ENCODE data around the gene PANK1.
"Not testable (repeated sequence)": the region's sequence is repeated elsewhere in the genome, so short reads cannot be mapped to it uniquely, and the experiment has no call there.

The PANK1 gene

DNA sequence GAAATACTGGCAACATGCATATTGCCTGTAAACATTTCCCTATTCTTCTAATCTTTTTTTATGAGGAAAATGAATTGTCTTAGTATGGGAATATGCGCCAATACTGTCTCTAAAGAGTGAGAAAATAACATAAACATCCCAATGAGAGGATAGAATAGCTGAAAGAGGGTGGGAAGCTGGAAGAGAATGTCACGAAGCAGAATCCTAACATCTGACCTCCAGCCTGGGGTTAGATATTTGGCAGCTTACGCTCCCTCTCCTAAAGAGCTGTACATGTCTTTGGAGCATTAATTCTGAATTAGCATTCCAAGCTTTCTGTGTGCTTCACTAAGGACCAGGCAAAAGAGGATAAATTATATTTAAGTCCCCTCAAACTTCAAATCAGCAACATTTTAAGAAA, 78.0 kb downstream of the PANK1 start:
- DNase-seq (ENCODE audit: low spot score) = no peak

DNA sequence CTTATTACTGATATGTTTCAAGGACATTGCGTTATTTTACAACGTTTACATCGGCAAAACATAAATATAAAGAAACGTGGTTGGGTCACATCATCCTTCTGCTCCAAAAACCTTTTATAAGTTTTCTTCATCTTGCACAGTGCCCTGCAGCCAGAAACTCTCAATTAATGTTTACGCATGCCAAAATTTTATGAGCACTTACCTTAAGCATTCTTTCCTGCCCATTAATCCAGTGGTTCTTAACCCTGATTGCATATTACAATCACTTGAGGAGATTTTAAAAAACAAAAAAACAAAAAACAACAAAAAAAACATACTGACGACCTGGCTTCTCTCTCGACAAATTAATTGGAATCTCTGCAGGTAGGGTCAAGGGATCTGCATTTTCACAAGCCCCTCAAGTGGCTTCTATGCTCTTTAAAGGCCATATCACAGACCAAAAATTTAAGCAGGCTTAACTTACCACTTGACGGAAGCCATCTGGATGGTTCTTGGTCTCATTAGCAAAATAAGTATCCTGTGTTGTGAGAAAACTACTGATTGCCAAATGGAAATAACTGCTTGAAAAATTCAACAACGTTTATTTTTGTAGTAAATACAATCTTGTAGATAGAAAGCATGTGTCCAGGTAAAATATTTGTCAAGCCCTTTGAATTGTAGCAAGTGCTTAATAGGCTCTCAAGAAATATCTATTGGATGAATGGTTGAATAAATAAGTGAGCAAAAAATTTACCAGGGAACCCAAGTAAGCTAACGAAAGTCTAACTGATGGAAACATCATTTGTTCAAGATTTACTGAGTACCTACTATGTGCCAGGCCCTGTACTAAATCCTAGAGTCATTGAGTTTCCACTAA, 78.7 kb downstream of the PANK1 start:
- no peak for DNase-seq (ENCODE audit: low spot score)

DNA sequence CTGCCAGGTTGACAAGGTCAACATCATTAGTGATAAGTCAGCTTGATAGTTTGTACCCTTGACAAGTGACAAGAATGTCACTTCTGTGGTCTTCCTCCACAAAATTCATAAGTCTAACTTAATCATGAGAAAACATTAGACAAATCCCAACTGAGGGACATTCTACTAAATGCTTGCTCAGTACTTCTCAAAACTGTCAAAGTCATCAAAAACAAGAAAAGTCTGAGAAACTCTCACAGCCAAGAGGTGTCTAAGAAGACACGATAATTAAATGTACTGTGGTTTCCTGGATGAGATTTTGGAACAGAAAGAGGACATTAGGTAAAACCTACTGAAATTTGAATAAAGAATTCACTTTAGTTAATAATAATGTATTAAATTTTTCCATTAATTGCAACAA, 79.9 kb downstream of the PANK1 start:
- no peak for DNase-seq (ENCODE audit: low spot score)

DNA sequence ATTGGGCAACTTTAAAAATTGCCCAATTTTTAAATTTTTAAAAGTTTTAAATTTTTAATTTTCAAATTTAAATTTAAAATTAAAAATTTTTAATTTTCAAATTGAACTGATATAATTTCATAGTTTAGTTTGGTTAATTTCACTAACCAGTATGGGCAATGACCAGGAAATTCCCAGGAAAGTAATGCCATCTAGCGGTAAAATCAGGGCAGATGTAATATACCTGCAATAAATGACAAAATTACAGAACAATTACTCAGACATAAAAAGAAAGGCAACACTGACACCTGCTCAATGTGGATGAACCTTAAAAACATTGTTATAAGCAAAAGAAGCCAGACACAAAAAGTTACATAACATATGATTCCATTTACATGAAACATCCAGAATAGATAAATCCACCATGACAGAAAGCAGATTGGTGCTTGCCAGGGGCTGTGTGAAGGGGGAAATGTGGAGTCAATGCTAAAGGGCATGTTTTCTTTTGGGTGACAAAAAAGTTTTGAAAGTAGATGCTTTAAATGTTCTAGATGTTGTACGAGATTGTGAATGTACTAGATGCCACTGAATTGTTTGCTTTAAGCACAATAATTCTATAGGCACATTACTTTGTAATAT, 81.1 kb downstream of the PANK1 start:
- DNase-seq (ENCODE audit: low spot score) = peak; percentile 16

DNA sequence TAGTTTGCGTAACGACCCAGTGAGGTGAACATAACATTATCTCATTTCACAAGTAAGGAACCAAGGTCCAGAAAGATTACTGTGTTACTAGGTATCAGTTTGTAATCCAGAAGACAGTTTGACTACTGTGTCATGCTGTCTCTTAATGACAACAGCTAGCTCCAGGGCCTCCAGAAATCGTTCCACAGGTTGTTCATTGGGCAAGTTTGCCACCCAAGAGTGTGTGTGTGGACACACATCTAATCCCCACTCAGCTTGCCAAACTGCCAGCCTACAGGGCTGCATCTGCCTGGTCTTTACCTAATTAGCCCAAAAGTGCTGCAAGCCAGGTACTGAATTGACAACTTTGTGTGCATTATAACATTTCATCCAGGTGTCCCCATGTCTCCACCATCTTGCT, 81.7 kb downstream of the PANK1 start:
- DNase-seq (ENCODE audit: low spot score) = no peak

DNA sequence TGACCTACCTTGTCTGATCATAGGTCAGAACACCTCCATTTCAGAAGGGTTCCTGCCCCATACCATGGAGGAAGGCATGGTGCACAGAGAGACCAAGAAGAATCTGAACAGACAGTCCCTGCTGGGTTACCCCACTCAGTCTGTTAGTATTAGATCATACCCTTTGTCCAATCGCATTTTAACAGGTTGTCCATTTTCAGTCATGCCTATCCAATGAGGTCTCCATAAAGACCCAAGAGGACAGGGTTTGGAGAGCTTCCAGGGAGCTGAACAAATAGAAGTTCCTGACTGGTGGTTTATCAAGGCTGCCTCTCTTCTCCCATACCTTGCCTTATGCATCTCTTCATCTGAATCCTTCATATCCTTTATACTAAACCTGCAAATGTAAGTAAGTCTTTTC, 88.4 kb downstream of the PANK1 start:
- DNase-seq (ENCODE audit: low spot score) = no peak

DNA sequence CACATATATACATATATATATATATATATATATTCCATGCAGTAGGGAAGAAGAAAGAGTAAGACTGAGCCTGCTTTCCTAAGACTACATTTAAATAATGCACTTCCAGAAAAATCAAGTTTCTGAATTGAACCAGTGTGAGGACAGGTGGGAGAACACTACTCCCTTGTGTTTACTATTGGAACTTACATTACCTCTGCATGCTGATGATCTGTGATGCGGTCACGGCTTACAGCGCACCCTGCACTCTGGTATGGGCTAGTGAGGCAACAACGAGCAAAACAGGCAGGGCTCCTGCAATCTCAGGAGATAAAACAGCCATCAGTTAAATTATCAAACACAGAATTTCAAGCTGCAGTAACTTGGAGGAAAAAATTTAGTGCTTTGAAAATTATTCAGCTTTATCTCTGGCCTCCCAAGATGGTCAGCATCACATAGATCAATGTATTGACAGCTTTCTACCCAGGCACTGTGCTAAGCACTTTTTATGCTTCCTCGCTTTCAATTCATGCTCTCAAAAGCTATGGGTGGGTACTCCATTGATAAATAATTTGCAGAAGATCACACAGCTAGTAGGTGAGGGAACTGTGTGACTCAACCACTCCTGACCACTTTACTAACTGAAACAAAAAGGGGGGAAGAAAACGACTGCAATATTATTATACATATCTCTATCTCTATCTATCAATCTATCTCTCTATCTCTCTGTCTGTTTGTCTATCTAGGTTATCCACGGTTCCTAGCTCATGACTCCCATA, 89.2 kb downstream of the PANK1 start:
- DNase-seq (ENCODE audit: low spot score) = no peak

DNA sequence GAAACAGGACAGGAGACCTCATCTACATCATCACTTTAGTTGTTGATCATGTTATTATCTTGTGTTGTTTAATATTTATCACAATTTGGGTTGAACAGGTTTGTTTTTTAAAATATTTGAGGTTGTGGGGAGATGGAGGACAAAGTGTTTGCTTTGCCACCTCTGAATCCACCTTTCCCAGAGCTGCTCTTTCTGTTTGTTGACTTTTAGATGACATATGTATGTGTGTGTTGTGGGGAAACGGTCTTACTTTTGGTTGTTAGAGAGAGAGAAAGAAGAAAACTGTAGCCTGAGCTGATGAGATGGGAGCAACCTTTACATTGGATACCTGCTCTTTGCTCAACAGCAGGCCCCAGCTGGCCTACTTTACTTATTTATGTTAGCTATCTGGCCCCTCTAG, 90.6 kb downstream of the PANK1 start:
- no peak for DNase-seq (ENCODE audit: low spot score)

DNA sequence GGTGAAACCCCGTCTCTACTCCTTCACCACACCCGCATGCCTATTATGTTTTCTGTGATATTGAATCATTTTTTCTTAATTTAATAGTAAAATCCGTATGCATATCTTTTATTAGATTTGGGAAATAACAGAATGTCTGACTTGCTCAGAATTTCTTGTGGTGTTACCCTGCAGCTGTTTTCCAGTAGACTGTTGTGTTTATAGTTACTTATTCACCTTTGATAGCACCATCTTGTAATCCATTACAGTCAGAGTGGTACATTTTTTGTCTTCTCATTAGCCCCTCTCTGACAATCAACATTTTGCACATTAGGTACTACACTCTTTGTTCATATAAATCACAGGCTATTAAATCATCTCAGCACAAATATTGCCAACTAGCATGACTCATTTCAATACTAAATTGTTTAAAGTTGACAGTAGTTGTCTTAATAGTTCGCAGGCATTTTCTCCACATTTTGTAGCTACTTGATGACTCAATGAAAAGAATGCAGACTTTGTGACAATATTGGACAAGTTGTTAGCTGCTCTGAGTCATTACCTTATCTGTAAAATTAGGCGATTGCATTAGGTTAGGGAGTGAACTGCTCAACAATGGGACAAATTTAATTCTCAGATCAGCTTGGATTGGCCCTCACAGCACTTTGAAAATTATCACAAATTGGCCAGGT, 91.8 kb downstream of the PANK1 start:
- no peak for DNase-seq (ENCODE audit: low spot score)

DNA sequence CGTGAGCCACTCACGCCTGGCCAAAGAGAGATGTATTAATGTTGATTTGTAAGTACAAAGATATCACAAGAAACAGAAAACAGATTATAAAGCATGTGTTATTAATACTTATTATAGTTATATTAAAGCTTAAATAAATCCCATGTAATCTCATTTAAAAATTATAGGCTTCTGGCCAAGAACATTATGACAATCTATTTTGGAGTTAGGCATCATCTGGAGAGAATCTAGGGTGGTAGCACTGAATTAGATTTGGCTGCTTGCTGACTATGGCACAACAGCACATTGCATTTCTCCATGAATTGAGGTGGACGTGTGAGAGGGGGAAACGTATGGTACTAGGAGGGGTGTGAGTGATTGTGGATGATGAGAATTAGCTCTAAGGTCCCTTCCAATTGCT, 92.8 kb downstream of the PANK1 start:
- no peak for DNase-seq (ENCODE audit: low spot score)

DNA sequence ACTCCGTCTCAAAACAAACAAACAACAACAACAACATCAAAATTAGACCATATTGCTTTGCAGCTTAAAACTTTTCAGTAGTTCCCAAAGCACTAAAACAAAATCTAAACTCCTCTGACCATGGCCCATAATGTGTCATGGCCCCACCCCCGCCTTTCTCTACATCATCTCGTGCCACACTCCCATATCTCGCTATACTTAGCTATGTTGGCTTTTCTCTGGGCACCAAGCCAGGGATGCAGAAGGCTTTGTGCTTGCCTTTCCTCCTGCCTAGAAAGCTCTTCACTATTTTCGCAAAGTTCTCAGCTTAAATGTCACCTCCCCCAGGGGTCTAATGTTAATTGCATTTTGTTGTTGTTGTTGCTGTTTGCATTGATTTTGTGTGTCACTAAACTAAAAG, 94.5 kb downstream of the PANK1 start:
- no peak for DNase-seq (ENCODE audit: low spot score)

DNA sequence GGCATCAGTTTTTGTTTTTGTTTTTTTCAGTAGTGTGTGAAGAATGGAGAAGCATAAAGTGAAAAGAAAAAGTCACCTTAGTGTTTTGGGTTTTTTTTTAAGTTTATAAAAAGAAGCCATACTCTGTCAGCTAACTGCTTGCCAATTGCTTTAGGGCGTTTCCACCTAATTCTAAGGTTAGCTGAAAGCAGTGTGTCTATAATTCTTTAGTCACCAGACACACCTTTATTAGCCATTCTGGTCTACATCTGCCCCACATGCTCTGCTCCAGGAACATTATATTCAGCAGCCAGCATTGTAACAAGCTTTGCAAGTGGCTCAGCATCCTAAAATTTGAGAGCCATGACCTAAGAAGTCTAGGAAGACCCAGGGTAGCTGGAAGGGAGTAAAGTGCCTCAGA, 95.5 kb downstream of the PANK1 start:
- DNase-seq (ENCODE audit: low spot score) = no peak

DNA sequence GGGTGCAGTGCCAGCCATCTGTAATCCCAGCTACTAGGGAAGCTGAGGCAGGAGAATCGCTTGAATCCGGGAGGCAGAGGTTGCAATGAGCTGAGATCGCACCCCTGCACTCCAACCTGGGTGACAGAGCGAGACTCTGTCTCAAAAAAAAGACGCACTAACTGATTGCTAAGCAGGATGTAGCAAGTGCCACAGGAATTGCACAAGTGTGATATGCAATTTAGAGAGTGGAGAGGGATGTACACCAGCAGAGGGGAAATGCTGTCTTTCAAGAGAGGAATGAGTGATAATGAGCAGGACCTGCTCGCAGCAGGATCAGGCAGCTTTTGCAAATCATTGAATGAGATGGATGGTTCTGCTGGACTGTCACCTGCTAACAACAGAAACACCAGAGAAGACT, 96.4 kb downstream of the PANK1 start:
- DNase-seq (ENCODE audit: low spot score) = no peak

DNA sequence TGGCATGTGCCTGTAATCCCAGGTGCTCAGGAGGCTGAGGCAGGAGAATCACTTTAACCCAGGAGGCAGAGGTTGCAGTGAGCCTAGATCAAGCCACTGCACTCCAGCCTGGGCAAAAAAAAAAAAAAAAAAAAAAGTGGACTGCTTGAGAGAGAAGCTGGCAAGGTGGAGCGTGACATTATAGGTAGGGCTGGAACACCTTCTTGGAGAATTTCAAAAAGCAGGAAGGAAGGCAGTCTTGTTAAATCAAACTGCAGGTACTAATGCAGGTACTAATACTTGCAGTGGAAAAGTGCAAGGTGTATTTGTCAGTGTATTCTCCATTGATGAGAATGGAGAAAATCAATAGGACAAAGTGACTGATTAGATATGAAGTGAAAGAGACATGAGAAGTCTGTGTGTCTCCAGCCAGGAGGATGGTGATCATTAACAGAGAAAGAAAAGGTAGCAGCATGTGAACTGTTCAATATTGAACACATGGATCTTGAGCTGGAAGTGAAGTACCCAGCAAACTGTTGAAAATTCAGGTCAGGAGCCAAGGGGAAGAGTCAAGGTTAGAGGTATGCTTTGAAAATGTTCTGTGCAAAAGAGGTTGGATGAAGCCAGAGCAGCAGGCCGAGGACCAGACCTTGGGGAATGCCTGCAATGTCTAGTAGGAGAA, 97.1 kb downstream of the PANK1 start:
- DNase-seq (ENCODE audit: low spot score) = peak; percentile 27

DNA sequence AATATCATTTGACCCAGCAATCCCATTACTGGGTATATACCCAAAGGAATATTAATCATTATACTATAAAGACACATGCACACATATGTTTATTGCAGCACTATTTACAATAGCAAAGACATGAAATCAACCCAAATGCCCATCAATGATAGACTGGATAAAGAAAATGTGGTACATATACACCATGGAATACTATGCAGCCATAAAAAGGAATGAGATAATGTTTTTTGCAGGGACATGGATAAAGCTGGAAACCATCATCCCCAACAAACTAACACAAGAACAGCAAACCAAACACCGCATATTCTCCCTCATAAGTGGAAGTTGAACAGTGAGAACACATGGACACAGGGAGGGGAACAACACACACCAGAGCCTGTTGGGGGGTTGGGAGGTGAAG, 98.4 kb downstream of the PANK1 start:
- not testable (repeated sequence) for DNase-seq (ENCODE audit: low spot score)

DNA sequence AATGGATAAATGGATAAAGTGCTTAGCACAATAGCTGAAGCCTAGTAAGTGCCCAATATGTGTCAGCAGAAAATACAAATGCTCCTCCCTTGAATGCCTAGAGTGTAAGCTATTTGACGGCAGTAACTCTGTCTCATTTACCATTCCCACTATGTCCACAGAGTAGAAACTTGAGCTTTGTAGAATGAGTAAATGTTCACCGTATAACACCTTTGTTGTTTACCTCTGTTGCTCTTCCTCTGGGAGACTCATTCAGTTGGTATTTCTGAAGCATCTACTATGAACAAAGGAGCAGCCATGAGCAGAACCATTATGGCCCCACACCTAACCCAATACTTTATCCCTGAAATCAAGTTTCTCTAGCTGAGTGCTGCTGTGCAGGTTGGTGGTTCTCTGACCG, 101.2 kb downstream of the PANK1 start:
- no peak for DNase-seq (ENCODE audit: low spot score)

DNA sequence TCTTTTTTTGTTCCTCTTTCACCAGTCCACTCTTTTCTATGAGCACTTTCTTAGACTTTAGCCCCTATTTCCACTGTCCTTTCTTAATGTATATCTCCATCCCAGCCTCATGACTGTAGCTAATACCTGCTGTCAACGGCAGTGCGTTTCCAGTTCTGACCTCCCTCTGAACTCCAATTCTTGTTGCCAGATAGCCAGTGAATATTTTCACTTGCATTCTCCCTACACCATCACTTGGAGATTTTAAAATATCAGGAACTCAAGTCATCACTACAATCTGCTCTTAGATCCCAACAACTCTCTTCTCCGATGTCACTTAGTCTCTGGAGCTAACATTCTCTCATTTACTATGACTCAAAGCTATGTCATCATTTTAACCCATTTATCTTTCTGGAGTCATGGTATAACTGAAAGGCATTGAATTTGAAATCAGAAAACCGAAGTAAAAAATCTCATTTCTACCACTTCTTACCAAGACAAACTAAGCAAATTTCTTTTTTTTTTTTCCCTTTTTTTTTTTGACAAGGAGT, 104.6 kb downstream of the PANK1 start:
- no peak for DNase-seq (ENCODE audit: low spot score)

DNA sequence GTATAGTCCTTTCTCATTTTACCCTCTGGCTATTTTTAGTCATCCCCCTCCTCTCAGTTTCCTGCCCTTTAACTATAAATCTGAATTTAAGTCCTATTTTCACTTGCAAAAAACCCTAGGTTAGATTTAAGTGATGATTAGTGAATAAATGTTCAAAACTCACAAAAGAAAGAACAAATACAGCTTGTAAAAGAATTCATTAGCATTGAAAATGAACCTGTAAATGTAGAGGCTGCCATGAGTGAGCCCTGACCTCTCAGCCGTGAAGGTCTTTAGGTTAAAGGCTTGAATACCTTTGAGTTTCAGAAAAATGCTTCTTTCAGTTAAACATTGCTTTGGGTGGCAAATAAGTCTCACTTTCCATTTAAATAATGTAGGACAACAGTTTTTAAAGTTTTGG, 107.7 kb downstream of the PANK1 start:
- DNase-seq (ENCODE audit: low spot score) = no peak

DNA sequence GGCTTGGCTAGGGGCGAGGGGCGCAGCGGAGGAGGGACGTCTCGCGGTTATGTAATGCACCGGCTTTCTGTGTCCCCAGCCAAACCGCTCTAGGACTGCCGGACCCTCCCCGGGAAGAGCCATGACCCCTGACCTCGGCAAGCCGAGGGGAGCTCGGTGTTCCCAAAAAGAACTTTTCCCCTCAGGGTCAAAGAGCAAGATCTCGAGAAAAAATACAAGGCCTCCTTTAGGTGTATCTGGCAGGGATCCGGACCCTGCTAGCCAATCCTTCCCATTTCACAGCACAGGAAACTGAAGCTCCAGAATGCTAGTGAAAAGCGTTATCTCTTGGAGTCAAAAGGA, 109.1 kb downstream of the PANK1 start:
- no peak for DNase-seq (ENCODE audit: low spot score)

DNA sequence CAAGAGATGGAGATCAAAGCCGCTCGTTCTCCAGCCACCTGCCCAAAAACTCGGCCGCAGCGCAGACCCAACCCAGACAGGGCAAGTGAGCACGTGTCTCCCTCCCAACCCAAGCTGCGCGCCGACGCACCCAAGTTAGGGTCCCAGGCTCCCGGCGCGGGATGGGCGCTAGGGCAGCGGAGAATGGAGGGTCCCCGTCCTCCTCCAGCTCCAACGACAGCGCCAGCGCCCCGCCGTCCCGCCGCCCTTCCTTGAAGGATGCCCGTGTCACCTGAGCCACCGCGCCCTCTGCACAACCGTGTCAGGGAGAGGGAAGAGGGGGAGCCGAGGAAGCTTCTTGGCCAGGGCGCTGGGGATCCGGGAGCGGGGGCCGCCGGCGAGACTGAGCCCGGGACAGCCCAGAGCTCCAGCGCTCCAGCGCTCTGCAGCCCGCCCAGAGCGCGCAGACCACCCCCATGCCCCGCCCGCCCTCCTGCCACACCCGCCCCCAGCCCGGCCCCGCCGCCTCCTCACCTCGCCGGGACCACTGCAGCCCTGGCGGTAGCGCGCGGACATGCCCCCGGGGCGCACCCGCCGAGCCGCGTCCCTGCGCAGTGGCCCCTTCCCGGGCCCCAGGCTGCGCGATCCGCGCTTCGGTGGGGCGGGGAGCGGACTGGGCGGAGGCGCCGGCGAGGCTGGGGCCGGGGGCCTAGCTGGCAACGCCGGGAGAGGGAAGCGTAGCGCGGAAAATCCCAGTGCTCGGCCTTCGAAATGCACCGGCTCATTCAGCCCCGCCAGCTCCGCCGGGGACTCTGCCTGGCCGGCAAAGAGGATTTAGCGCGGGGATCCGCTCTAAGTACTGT, 109.7 kb downstream of the PANK1 start, which contains the start of gene SLC16A12:
SLC16A12 (minus strand) TSS at position 424 of the 842 bp plus-strand sequence. CDS start 73,016 bp downstream, outside the sequence.
- peak; percentile 48 for DNase-seq (ENCODE audit: low spot score)

DNA sequence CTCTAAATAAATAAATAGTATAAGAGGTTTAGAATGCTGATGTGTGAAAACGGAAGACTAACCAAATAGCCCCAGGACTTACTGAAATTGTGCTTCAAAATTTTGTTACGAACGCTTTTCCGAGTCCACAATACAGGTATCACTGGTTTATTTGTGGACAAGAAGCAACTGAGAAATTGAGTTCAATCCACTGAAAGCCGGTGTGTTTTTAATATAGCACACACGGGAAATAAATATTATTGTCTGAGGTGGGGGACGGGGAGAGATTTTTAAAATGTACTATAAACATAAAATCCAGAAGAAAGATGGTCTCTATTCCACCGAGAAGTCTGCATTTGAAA, 110.2 kb downstream of the PANK1 start:
- no peak for DNase-seq (ENCODE audit: low spot score)
